HuH-7.5 (cell line): ENCODE results near the gene RAD51B.

Experiments used
- DNase-seq: peaks from one replicate; pipeline ENCODE4 v3.0.0; 2011; ENCODE audit warnings: low spot score

The RAD51B gene

DNA sequence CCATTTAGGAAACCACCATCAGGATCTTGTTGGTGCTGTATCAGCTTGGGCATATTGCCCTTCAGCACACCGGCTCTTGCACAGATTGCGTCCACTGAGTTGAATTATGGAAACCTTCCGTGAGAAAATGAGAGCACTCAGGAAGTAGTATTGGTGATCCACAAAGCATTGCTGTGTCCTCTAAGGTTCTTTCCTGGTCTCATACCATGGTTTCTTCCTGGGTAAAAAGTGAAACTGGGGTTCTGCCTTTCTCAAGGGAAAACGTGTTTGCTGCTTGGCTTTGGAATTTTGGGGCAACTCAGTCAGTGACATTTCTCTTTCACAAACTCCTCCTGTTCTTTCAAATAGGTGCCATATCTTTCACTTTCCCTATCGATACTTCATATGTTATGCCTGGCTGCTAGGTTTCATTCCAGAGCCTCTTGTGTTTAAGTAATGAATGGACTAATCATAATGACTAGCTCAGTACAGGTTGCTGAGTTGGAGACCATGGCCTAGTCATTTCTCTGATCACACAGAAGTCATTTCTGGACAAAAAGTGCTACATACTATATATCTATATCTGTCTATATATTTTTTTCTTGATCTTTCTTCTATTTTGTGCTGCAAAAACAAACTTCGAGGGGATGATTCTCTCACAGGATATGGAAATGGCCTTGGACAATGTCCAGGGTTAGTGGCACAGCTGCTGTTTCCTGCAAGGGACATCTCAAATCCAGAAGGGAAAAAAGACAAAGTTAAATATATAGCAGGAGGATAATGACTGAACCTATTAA is 549.9 kb downstream of the RAD51B start:
- DNase-seq = no peak

DNA sequence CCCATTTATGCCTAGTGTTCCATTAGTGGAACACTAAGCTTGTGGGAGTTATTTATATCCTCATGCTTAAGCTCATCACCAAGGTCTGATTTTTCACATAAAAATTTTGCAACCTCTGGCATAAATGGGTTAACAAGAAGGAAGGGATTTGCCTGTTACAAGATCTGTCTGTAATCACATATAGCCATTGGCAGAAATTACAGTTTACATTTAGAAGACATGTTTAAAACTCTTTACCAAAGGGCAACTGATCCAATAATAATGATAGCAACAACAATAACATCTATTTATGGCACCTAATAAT is 550.4 kb downstream of the RAD51B start:
- DNase-seq = no peak

- DNase-seq = no peak
These were observed 552.8 kb downstream of the RAD51B start for GRCh38 chr14:68372368-68372767.

DNA sequence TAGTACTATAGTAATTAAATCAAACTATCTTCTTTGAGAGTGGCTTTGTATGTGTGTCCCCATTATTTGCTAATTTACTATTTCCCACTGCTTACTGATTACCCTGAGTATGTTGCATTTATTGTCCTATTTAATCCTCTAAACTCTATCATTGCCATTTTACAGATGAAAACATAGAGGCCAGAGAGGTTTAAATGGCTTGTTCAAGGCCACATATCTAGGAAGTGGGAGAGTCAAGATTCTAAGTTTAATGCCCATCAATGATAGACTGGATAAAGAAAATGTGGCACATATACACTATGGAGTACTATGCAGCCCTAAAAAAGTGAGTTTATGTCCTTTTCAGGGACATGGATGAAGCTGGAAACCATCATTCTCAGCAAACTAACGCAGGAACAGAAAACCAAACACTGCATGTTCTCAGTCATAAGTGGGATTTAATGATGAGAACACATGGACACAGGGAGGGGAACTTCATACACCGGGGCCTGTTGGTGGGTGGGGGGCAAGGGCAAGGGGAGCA is 553.6 kb downstream of the RAD51B start:
- DNase-seq = no peak

GRCh38 chr14:68373847-68374444 is 554.4 kb downstream of the RAD51B start:
- no peak for DNase-seq

DNA sequence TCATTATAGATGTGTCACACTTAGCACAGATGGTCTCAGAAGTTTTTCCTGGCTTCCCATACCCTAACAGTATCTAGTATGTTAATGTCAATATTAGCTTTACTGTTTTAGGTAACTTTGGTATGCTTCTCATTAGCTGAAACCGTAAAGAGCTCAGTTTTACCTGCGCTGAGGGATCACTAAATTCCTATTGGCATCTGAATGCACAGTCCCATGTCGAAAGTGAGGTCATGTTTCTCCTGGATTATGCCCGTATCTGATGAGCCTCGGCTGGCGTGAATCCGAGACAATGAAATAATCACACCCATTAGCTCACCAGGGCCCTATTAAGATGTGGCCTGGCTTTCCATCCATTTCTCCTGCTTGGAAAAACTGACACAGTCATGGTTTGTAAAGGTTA is 555.1 kb downstream of the RAD51B start:
- no peak for DNase-seq

DNA sequence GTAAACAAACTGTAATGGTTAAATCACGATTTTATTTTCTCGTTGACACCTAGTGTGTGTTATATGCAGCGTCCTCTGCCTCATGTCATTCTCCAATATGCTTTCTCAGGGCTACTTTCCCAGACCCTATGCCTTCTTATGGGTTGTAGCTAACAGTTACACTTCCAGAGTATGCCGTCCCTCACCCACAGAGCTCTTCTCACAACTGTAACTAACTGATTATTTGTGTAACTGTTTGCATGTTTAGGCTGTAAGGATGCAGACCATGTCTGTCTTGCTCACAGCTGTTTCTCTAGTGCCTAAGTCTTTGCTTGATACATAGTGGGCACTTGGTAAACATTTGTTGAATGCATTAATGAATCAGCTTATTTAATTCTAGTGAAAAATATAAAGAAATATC is 555.8 kb downstream of the RAD51B start:
- no peak for DNase-seq

DNA sequence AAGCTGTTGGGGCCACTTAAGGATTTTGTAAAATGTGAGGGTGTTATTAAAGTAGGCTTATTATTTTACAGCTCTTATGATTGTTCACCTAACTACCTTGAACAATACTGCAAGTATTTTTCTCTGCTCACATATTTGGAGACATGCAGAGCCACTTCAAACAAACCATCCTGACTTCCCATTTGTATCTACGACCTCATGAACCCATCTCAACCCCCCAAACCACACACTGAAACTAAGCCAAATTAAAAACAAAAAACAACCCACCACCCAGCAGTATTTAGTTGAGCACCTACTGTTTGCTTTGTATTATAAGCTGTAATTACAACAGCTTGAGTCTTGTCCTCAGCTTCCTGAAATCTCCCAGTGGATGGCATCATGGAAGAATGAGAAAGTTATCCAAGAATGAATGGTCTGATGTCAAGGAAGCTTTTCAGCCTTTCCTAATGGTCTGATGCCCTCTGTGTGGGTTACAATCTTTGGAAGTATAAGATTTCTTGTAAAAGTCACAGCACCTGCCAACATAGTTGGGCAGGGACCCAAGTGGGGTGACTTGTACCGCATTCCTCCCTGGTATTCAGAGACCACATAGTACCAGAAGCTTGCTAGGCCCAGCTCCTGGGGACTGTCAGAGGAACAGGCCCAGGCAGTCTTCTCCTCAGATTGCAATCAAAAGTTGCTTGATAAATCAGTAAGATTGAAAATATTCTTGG is 556.6 kb downstream of the RAD51B start:
- no peak for DNase-seq

- no peak for DNase-seq
These were observed 557.4 kb downstream of the RAD51B start for GRCh38 chr14:68377006-68377405.

GRCh38 chr14:68377459-68377858 is 557.9 kb downstream of the RAD51B start:
- no peak for DNase-seq

- DNase-seq = no peak
These were observed 560.1 kb downstream of the RAD51B start for GRCh38 chr14:68379510-68380328.

DNA sequence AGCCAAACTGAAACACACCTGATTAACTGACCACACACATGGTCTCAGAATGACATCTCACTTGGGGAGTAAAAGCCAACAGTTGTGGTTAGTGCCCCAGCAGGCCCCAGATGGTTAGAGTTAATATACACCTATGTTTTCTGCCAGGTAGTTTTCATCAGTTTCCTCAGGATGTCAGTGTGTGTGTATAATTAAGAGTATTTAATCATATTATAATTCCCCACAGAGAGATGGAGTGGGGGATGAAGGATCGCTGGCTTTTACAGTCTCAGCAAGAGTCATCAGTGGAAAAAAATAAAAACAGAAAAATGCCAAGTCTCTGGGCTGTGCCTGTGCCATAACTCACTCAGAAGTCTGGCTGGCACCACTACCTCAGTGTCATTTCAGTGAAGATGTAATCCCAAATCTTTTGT is 560.8 kb downstream of the RAD51B start:
- DNase-seq = no peak

DNA sequence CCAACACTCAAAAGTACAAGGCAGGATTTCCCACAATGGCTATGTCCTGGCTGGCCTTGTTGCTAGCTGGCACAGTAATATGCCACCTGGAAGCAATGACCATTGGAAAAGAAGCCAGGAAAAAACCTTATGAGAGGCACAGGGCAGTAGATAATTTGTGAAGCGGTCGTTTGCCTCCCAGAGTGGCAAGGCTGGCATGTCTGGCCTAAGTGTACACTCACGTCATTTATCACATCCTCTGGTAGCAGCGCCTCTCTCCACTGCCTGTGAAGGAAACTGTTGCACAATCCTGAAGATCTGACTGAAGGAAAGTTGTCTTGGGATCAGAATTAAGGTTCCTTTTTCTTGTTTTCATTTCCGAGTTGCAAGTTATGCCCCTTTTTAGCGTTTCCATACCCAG is 564.8 kb downstream of the RAD51B start:
- no peak for DNase-seq

GRCh38 chr14:68384881-68385280 is 565.3 kb downstream of the RAD51B start:
- no peak for DNase-seq

DNA sequence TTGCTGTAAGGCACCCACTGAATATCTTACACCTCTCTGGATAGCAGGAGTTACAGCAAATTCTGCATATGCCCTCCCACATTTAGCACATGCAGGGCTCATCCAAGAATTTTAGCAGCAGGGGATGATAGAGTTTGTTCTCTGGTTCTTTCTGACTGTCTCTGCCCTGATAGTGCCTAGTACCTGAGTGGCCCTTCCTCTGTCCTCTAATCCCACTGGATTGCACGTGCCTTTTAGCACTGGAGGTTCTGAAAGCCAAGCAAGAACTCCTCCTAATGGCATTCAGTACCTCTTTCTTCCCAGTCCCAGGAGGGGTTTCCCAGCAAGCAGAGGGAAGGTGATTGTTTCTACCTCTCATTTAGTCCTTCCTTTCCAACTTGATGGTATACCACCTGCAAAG is 566.9 kb downstream of the RAD51B start:
- no peak for DNase-seq

- no peak for DNase-seq
These were observed 567.6 kb downstream of the RAD51B start for GRCh38 chr14:68386950-68387779.

DNA sequence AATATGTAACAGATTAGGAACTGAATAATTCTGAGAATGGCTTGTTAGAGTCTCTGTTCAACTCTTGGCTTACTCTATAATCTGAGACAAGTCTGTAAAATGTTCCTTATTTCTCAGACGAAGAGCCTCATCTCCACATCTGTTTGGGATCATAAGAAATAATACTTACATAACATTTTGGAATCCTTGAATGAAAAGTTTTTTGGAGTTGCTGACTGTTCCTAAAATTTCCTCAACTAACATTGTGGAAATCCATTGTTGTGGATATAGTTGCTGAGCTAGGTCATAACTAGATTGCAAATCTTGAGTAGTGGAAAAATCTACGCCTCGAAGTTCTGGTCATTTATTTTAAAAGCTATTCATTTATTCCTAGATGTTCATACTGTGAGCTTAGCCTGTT is 570.4 kb downstream of the RAD51B start:
- DNase-seq = no peak

GRCh38 chr14:68390741-68391140 is 571.2 kb downstream of the RAD51B start:
- DNase-seq = no peak

DNA sequence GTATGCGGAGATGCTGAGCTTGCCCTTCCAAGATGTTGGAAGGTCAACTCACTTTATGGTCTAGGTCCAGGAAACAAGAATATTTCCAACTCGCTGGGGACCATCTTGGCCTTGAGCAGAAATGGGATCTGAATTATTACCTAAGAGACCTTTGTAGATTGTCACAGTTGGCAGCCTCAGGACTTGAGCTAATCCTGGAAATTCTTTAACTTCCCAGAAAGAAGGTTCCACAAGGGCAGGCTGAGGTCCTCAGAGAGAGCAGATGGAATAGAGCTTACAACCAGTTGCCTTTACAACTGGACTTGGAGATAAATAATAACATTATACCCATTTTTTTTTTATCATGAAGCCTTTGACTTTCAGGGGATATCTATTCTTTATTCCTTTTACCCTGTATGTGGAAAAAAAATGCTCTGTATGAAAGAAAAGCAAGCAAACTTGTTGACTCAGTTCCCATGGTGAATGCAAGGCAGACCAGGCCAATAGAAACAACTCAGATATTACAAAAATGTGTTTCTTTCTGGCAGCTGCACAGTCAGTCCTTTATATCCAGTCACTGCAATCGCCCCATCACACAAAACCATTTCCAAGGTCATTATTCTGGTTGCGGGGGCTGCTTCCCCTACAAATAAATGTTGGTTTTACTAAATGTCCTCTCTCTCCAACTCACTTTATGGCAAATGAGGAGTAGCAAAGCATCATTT is 571.9 kb downstream of the RAD51B start:
- DNase-seq = no peak

DNA sequence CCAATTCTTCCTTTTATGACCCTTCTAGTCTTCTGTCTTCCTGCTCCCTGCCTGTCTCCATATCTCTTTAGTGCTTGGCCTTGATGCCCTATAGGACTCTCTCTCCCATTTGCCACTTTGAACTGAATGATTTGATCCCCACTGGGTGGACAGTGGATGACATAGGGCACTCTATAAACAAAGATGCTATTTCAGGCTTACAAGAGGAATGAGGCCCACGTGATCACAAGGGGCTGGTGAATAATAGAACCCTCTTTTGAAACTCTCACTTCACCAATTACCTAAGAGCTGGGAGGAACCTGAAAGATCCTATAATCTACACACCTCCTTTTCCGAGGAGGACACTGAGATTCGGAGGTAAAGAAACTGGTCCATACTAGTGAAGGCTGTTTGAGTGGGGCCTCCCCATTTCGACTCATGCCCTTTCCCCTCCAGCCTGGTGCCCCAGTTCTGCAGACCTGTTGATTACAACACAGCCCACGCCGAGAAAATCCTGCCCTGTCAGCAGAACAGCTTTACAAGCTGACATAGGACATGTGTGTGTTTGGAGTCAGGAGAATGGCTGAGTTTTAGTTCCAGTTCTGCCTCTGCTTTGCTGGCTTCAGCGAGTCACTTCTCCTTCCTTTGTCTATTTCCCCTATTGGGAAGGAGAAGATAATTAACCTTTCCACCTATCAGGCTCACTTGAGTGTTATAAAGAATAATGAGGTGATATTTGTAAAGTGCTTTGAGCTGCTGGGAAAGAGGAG is 573.0 kb downstream of the RAD51B start:
- no peak for DNase-seq
